GM12892 (cell line): ENCODE results near the gene COPB1.

Experiments used
- POLR2A ChIP-seq: IDR thresholded peaks from 2 replicates; pipeline ENCODE4 v1.6.1; 2011; ENCODE audit warnings: low read depth, low read length, control low read depth
- TAF1 ChIP-seq: IDR thresholded peaks from 2 replicates; pipeline ENCODE4 v1.6.1; 2011; ENCODE audit warnings: low read depth, mild to moderate bottlenecking, control low read depth, low read length, borderline replicate concordance

GRCh38 chr11:14418801-14419417 lies 80.7 kb downstream of the COPB1 start:
- TF ChIP-seq POLR2A (no peak), TAF1 (no peak)
